Body of pancreas (tissue), 4 donors: ENCODE results near the gene GRAMD4. TPM values are rescaled to one million over a fixed set of nuclear protein-coding genes. Genes with fewer than 3 reads are reported as not detected.

ENCODE experiments used
- ATAC-seq: fragments of 150-250 bp; one replicate; pipeline ENCODE4 v1.9.1; 2016
- DNase-seq, 4 donors: peaks; one replicate each; pipeline ENCODE4 v3.0.0-alpha.2; 2019
- H3K27ac ChIP-seq, 4 donors: fragments of 200-600 bp; sonication (generic); 1 replicate in 3 of 4; 2 replicates in 1 of 4; pipeline versions ENCODE4 v1.5.1 to v1.6.1; 2016 to 2019; ENCODE audit warnings: mild to moderate bottlenecking in 1 of 4, mixed read lengths in 1 of 4, moderate library complexity in 1 of 4
- H3K27me3 ChIP-seq, 2 donors: fragments of 200-600 bp; sonication (generic); one replicate each; pipeline ENCODE4 v1.6.0; 2016; ENCODE audit warnings: mild to moderate bottlenecking in 1 of 2
- H3K36me3 ChIP-seq, 2 donors: fragments of 200-600 bp; sonication (generic); replicated peaks in 1 of 2; 2 replicates each; pipeline ENCODE4 v1.5.1; 2016; ENCODE audit warnings: low read depth in 2 of 2; ENCODE audit not compliant: insufficient read depth in 1 of 2
- H3K4me1 ChIP-seq: fragments of 200-600 bp; sonication (generic); one replicate; pipeline ENCODE4 v1.6.0; 2016
- H3K4me3 ChIP-seq, 2 donors: fragments of 200-600 bp; sonication (generic); 1 replicate in 1 of 2; 2 replicates in 1 of 2; pipeline ENCODE4 v1.5.1; 2016 to 2019
- H3K9me3 ChIP-seq, 3 donors: fragments of 200-600 bp; sonication (generic); 1 replicate in 2 of 3; 2 replicates in 1 of 3; pipeline ENCODE4 v1.5.1; 2016
- POLR2A ChIP-seq, 3 donors: fragments of 450-650 bp; IDR thresholded peaks; one replicate each; pipeline ENCODE4 v1.6.1; 2016; ENCODE audit warnings: antibody characterized with exemption in 3 of 3, mild to moderate bottlenecking in 2 of 3
- WGBS, 2 donors: methylation state at CpG; one replicate each; pipeline ENCODE4 v1.1.5; 2017; 5-methylcytosine and 5-hydroxymethylcytosine counted together
- intact Hi-C: fragments of 100-400 bp; cut with DNase I; formaldehyde crosslinking; loops from one replicate; pipeline ENCODE4 v1.15.1; 2023
- total RNA-seq, 2 donors: library from RNA; depleted of rRNA; stranded (reverse); fragments of >200 nt; gene quantifications; one replicate each; pipeline ENCODE4 v1.1.0, GENCODE V29; 2016
- TF ChIP-seq, protein P1 (sequence below), 7 experiments: fragments of 450-650 bp in 4 of 7; fragments of 200-600 bp in 3 of 7; sonication (generic) in 3 of 7; IDR thresholded peaks; one replicate each; pipeline ENCODE4 v1.5.1; 2016 to 2019; ENCODE audit warnings: antibody characterized with exemption in 7 of 7

Gene GRAMD4
- total RNA-seq, 2 donors from 2014 or later, result 29.3 to 62.3 TPM

DNA sequence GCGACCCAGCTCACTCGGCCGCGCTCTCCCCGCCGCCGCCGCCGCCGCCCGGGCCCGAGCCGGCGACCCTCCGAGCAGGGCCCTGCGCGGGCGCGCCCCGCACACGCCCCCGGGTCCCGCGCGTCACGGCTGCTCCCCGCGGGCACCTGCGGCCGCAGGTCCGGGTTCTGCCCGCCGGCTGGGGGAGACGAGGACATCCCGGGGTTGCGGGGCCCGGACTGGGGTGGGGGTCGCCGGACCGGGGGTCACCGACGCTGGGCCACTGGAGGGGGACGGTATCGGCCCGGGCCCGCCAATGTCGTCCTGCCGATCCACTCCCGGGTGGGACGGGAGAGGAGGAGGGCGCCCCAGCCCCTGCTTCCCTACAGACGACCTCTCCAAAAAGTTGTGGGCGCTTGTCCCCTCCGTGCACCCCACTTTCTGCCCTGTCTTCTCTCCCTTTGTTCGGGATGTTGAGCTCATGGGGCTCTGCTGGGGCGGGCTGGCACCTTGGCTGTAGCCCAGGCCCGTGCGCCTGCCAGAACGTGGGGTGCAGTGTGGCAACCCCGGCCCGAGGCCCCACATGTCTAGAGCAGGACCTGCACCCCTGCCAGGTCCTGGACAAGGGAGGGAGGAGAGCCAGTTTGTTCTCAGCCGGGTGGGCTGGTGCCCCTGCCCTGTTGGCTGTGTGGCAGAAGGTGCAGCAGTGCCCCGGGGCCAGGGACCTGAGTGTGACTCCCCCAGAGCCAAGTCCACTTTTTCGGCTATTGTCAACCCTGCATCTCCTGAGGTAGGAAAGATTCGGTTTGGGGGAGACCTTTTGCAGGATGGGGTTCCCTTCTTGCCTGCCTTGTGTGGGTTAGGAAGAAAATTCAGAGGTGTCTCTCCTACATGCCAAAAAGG is 42.6 kb upstream of the GRAMD4 start:
- Histone ChIP-seq H3K4me1 (peaks cover 88% of the 10 kb centered on the region), H3K27me3 (no peaks in the 10 kb centered on the region), H3K36me3 (no peaks in the 10 kb centered on the region), H3K4me3 (peak overlapping the region; percentile 14 to 42), H3K27ac (peak overlapping the region; percentile 46 to 96 (median 71)), H3K9me3 (no peaks in the 10 kb centered on the region)
- intact Hi-C loops, result no loop called here
- 0 to 2% methylated on average over 2 to 57 of the region's 65 CpGs for WGBS, 2 donors
- TF ChIP-seq, protein P1, sequence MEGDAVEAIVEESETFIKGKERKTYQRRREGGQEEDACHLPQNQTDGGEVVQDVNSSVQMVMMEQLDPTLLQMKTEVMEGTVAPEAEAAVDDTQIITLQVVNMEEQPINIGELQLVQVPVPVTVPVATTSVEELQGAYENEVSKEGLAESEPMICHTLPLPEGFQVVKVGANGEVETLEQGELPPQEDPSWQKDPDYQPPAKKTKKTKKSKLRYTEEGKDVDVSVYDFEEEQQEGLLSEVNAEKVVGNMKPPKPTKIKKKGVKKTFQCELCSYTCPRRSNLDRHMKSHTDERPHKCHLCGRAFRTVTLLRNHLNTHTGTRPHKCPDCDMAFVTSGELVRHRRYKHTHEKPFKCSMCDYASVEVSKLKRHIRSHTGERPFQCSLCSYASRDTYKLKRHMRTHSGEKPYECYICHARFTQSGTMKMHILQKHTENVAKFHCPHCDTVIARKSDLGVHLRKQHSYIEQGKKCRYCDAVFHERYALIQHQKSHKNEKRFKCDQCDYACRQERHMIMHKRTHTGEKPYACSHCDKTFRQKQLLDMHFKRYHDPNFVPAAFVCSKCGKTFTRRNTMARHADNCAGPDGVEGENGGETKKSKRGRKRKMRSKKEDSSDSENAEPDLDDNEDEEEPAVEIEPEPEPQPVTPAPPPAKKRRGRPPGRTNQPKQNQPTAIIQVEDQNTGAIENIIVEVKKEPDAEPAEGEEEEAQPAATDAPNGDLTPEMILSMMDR (IDR thresholded peaks at IDR 0.05), result no peak
- TF ChIP-seq POLR2A (IDR thresholded peaks at IDR 0.05), result no peak
- peak; percentile 8 for ATAC-seq
- DNase-seq, result peak in 2 of 4 donors; percentile 40 to 48

DNA sequence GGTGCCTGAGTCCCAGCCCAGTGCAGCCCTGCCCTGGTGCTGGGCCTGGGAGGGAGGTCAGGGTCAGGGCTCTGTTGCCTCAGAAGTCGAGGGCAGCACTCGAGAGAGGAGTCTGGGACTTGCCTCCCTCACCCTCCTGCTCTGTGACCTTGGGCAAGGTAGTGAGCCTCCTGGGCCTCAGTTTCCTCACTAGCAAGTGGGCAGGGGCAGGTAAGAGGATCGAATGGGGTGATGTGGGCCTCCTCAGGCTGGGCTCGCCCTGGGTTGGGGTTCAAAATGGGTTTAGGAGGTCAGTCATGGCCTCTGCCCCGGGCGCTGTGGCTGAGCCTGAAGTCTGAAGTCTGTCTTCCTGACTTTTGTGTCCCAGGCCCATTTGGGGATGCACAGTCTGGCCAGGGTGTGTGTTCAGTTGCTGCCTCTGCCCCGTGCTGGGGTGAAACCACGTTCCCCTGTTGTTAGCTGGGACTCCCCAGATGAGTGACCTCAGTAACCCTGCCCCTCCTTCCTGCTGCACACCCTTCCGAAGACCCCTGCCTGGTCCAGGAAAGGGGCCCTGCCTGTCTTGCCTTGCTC is 41.8 kb upstream of the GRAMD4 start:
- no peaks in the 10 kb centered on the region for H3K36me3 ChIP-seq
- intact Hi-C loops, result no loop called here
- ATAC-seq (no peak), DNase-seq (peak in 1 of 4 donors; percentile 37)
- no peak for TF ChIP-seq POLR2A (IDR thresholded peaks at IDR 0.05)
- 44 to 52% methylated on average over 6 to 9 of the region's 9 CpGs for WGBS, 2 donors
- no peak overlapping the region for H3K4me3 ChIP-seq
- H3K27me3 ChIP-seq, result no peaks in the 10 kb centered on the region
- H3K9me3 ChIP-seq, result no peaks in the 10 kb centered on the region
- peak overlapping the region; percentile 46 to 96 (median 71) for H3K27ac ChIP-seq
- peaks cover 87% of the 10 kb centered on the region for H3K4me1 ChIP-seq

DNA sequence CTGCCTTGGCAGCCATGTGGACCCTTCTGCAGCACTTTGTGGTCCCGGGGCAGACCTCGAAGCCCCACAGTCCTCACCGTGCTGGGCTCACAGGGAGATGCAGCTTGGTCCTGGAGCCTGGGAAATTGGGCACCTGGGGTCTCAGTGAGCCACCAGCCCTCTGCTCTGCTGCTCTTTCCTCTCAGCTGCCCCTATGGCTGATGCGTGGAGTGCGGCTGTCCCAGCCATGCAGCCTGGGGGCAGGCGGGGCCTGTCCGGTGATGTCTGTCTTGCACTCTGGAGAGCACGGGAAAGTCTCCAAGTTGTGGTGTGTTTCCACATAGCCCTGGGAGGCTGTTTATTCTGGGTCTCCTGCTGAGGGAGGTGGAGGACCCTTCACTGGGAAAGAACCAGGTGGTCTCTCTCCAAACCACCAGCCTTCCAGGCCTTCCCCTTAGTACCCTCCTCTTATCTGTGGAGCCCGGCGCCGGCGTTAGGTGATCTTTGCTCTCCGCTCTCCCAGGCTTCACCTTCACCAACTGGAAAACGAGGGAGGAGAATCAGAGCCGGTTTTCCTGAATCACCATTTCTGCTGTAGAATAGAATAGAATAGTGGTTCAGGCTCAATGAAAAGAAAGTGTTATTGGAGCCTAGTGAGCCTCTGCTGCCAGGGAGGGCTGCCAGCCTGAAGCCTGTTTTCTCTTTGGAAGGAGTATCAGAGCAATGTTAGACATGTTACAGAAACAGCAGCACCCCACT is 41.2 kb upstream of the GRAMD4 start:
- TF ChIP-seq, protein P1 (IDR thresholded peaks at IDR 0.05), result peak in 1 of 7 experiments; percentile 9
- peak; percentile 29 to 37 (median 32) for TF ChIP-seq POLR2A (IDR thresholded peaks at IDR 0.05)
- H3K27me3 ChIP-seq, result no peaks in the 10 kb centered on the region
- WGBS, 2 donors, result 18 to 25% methylated on average over 14 to 15 of the region's 15 CpGs
- intact Hi-C loops, result no loop called here
- DNase-seq (peak; percentile 58 to 80 (median 72)), ATAC-seq (no peak)
- H3K9me3 ChIP-seq, result no peaks in the 10 kb centered on the region
- peaks cover 85% of the 10 kb centered on the region for H3K4me1 ChIP-seq
- H3K4me3 ChIP-seq, result no peak overlapping the region
- peak overlapping the region; percentile 46 to 96 (median 71) for H3K27ac ChIP-seq
- H3K36me3 ChIP-seq, result no peaks in the 10 kb centered on the region

DNA sequence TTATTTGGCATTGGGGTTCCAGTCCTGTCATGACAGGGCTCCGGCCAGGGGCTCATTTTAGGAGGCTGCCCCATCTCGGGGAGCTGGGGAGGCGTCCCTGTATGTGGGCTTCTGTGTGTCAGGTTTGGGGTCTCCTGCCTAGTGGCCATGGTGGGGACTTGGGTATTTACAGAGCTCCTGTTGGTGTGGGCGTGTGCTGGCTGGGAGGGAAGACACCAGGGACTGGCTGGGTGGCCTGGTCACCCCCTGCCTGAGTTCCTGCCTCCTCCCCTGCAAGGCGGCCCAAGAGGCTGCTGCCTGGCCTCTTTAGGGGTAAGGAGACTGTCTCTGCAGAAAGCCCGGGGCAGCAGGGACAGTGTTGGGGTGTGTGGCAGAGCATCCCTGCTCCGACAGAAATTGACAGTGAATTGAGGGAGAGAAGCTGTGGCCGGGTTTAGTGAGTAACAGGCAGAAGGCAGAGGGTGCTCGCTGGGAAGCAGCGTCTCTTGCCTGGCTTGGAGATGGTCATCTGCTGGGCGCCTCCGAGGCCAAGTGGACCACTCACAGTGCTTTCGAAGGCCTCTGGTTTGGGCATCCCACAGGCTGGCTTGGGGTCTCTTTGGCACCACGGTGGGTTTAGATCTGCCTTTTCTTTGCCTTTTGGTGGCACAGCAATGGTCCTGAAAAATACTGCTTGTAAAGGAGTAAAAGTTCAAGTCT is 40.3 kb upstream of the GRAMD4 start:
- intact Hi-C loops, result no loop called here
- Histone ChIP-seq H3K4me1 (peaks cover 81% of the 10 kb centered on the region), H3K27me3 (no peaks in the 10 kb centered on the region), H3K36me3 (no peaks in the 10 kb centered on the region), H3K4me3 (no peak overlapping the region), H3K27ac (peak overlapping the region; percentile 46 to 96 (median 71)), H3K9me3 (no peaks in the 10 kb centered on the region)
- TF ChIP-seq, protein P1 (IDR thresholded peaks at IDR 0.05), result no peak
- no peak for TF ChIP-seq POLR2A (IDR thresholded peaks at IDR 0.05)
- DNase-seq, result no peak
- 86 to 90% methylated on average over 4 to 14 of the region's 14 CpGs for WGBS, 2 donors
- ATAC-seq, result no peak
